ENCODE measurements around the gene PHOSPHO2. TPM values are rescaled to one million over a fixed set of nuclear protein-coding genes. Genes with fewer than 3 reads are reported as not detected.

PHOSPHO2 gene
- total RNA-seq, 1 donor from 2014 or later = 5.8 TPM

GRCh38 chr2:169716938-169717690, 22.8 kb downstream of the PHOSPHO2 start:
- no peak for DNase-seq (ENCODE audit: low spot score)

GRCh38 chr2:169717691-169718063, 23.4 kb downstream of the PHOSPHO2 start:
- DNase-seq (ENCODE audit: low spot score) = no peak

GRCh38 chr2:169718930-169719504, 24.7 kb downstream of the PHOSPHO2 start:
- DNase-seq (ENCODE audit: low spot score) = no peak

- DNase-seq (ENCODE audit: low spot score) = no peak
Observed at GRCh38 chr2:169721016-169721415, 26.7 kb downstream of the PHOSPHO2 start.

- DNase-seq (ENCODE audit: low spot score) = no peak
Observed at GRCh38 chr2:169727065-169727464, 32.8 kb downstream of the PHOSPHO2 start.

GRCh38 chr2:169729274-169729605, 35.0 kb downstream of the PHOSPHO2 start:
- no peak for DNase-seq (ENCODE audit: low spot score)

- no peak for DNase-seq (ENCODE audit: low spot score)
Observed at GRCh38 chr2:169732075-169732474, 37.8 kb downstream of the PHOSPHO2 start.

GRCh38 chr2:169732583-169733358, 38.5 kb downstream of the PHOSPHO2 start:
- no peak for DNase-seq (ENCODE audit: low spot score)

- peak; percentile 12 for DNase-seq (ENCODE audit: low spot score)
Observed at GRCh38 chr2:169734169-169734847, 40.0 kb downstream of the PHOSPHO2 start.

- no peak for DNase-seq (ENCODE audit: low spot score)
Observed at GRCh38 chr2:169735623-169736022, 41.4 kb downstream of the PHOSPHO2 start.

GRCh38 chr2:169736902-169737301, 42.6 kb downstream of the PHOSPHO2 start:
- no peak for DNase-seq (ENCODE audit: low spot score)

- DNase-seq (ENCODE audit: low spot score) = no peak
Observed at GRCh38 chr2:169738566-169739229, 44.4 kb downstream of the PHOSPHO2 start.

- DNase-seq (ENCODE audit: low spot score) = no peak
Observed at GRCh38 chr2:169739351-169739750, 45.1 kb downstream of the PHOSPHO2 start.

- DNase-seq (ENCODE audit: low spot score) = no peak
Observed at GRCh38 chr2:169743549-169743948, 49.3 kb downstream of the PHOSPHO2 start.

- no peak for DNase-seq (ENCODE audit: low spot score)
Observed at GRCh38 chr2:169746240-169746639, 52.0 kb downstream of the PHOSPHO2 start.

GRCh38 chr2:169748319-169748718, 54.0 kb downstream of the PHOSPHO2 start:
- no peak for DNase-seq (ENCODE audit: low spot score)

Other genes with a start within 250 kb of the PHOSPHO2 start
- gene BBS5, start 215.0 kb upstream of the PHOSPHO2 start, total RNA-seq (ENCODE audit: insufficient read depth, low replicate concordance) = 13.7 TPM
- gene KLHL41, start 184.8 kb upstream of the PHOSPHO2 start, total RNA-seq (ENCODE audit: insufficient read depth, low replicate concordance) = 0.72 TPM
- gene FASTKD1, start 120.6 kb upstream of the PHOSPHO2 start, total RNA-seq (ENCODE audit: insufficient read depth, low replicate concordance) = 14.2 TPM
- 35.4 TPM for gene PPIG, start 110.1 kb upstream of the PHOSPHO2 start, total RNA-seq (ENCODE audit: insufficient read depth, low replicate concordance)
- 0.72 TPM for gene CFAP210, start 64 bp upstream of the PHOSPHO2 start, total RNA-seq (ENCODE audit: insufficient read depth, low replicate concordance)
- gene KLHL23, start 39.4 kb downstream of the PHOSPHO2 start, total RNA-seq (ENCODE audit: insufficient read depth, low replicate concordance) = 31.8 TPM
- gene SSB, start 104.4 kb downstream of the PHOSPHO2 start, total RNA-seq (ENCODE audit: insufficient read depth, low replicate concordance) = 78.7 TPM
- 29.1 TPM for gene METTL5, start 130.4 kb downstream of the PHOSPHO2 start, total RNA-seq (ENCODE audit: insufficient read depth, low replicate concordance)
- gene UBR3, start 133.0 kb downstream of the PHOSPHO2 start, total RNA-seq (ENCODE audit: insufficient read depth, low replicate concordance) = 124 TPM